Endothelial cell (in vitro differentiated cells): ENCODE data around the gene TMEM201. TPM values are rescaled to one million over a fixed set of nuclear protein-coding genes. Genes with fewer than 3 reads are reported as not detected.

Experiments
- DNase-seq: peaks from one replicate; pipeline ENCODE4 v3.0.0; 2021; ENCODE audit warnings: low spot score
- H3K27ac Mint-ChIP-seq: one replicate; pipeline ENCODE4 v1.8.0; 2021; ENCODE audit warnings: mixed read lengths, inconsistent platforms; ENCODE audit not compliant: unreplicated experiment
- H3K27me3 Mint-ChIP-seq: one replicate; pipeline ENCODE4 v1.8.0; 2021; ENCODE audit warnings: mild to moderate bottlenecking, moderate library complexity, mixed read lengths, inconsistent platforms; ENCODE audit not compliant: unreplicated experiment
- H3K36me3 Mint-ChIP-seq: one replicate; pipeline ENCODE4 v1.8.0; 2021; ENCODE audit warnings: mild to moderate bottlenecking, low read depth, mixed read lengths, inconsistent platforms; ENCODE audit not compliant: unreplicated experiment
- H3K4me1 Mint-ChIP-seq: one replicate; pipeline ENCODE4 v1.8.0; 2021; ENCODE audit warnings: mild to moderate bottlenecking, mixed read lengths, inconsistent platforms; ENCODE audit not compliant: unreplicated experiment
- H3K4me3 Mint-ChIP-seq: one replicate; pipeline ENCODE4 v1.8.0; 2021; ENCODE audit warnings: mild to moderate bottlenecking, mixed read lengths, inconsistent platforms; ENCODE audit not compliant: unreplicated experiment
- H3K9me3 Mint-ChIP-seq: one replicate; pipeline ENCODE4 v1.8.0; 2021; ENCODE audit warnings: mixed read lengths, inconsistent platforms; ENCODE audit not compliant: unreplicated experiment
- total RNA-seq: library from RNA; stranded (reverse); fragmentation: NEBNext Ultra II Directional; extraction: Animal tissue kit (Norgen Biotek cat#: 25700); gene quantifications from one replicate; pipeline ENCODE4 v1.2.1, GENCODE V29; 2021; ENCODE audit not compliant: unreplicated experiment
- TF ChIP-seq, protein P1 (sequence below): fragments of 200-600 bp; sonication (generic); IDR thresholded peaks from one replicate; pipeline ENCODE4 v1.5.0; 2021; ENCODE audit warnings: antibody characterized with exemption; ENCODE audit not compliant: unreplicated experiment

The TMEM201 gene
- total RNA-seq, 1 donor from 2014 or later, result 19.1 TPM

DNA sequence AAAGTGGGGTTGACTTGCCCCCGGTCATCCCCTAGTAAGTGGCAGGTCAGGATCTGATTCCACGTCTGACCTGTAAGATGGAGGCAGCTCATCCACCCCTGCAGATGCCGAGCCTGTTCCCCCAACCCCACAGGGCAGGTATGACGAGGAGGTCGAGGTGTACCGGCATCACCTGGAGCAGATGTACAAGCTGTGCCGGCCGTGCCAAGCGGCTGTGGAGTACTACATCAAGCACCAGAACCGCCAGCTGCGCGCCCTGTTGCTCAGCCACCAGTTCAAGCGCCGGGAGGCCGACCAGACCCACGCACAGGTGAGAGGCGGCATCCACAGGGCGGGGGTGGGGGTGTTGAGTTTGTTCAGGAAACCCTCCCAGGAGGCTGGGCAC lies 9.6 kb downstream of the TMEM201 start:
- Mint-ChIP-seq H3K27me3 (peaks cover 5% of the 10 kb centered on the region), H3K4me1 (peaks cover 4% of the 10 kb centered on the region), H3K4me3 (no peak overlapping the region), H3K27ac (no peak overlapping the region), H3K9me3 (no peaks in the 10 kb centered on the region), H3K36me3 (no peaks in the 10 kb centered on the region)
- no peak for DNase-seq
- TF ChIP-seq, protein P1, sequence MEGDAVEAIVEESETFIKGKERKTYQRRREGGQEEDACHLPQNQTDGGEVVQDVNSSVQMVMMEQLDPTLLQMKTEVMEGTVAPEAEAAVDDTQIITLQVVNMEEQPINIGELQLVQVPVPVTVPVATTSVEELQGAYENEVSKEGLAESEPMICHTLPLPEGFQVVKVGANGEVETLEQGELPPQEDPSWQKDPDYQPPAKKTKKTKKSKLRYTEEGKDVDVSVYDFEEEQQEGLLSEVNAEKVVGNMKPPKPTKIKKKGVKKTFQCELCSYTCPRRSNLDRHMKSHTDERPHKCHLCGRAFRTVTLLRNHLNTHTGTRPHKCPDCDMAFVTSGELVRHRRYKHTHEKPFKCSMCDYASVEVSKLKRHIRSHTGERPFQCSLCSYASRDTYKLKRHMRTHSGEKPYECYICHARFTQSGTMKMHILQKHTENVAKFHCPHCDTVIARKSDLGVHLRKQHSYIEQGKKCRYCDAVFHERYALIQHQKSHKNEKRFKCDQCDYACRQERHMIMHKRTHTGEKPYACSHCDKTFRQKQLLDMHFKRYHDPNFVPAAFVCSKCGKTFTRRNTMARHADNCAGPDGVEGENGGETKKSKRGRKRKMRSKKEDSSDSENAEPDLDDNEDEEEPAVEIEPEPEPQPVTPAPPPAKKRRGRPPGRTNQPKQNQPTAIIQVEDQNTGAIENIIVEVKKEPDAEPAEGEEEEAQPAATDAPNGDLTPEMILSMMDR, result no peak

DNA sequence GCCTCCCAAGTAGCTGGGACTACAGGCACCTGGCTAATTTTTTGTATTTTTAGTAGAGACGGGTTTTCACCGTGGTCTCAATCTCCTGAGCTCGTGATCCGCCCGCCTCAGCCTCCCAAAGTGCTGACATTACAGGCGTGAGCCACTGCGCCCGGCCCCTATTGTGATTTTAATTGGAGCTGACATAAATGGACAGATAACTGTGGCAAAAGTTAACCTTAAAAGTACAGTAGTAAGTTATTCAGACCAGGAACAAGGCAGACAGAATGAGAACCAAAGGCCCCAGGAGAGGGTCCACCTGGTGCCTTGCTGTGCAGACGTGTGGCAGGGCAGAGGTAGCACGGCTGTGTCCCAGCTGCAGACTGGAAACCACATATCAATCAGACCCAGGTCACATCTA lies 11.0 kb downstream of the TMEM201 start:
- Mint-ChIP-seq H3K4me1 (no peaks in the 10 kb centered on the region), H3K27me3 (peaks cover 5% of the 10 kb centered on the region), H3K27ac (no peak overlapping the region), H3K4me3 (no peak overlapping the region), H3K36me3 (peaks cover 3% of the 10 kb centered on the region), H3K9me3 (no peaks in the 10 kb centered on the region)
- TF ChIP-seq, protein P1, result no peak
- no peak for DNase-seq

GRCh38 chr1:9600861-9601834 lies 12.4 kb downstream of the TMEM201 start:
- Mint-ChIP-seq H3K4me1 (no peaks in the 10 kb centered on the region), H3K27ac (no peak overlapping the region), H3K4me3 (no peak overlapping the region), H3K9me3 (no peaks in the 10 kb centered on the region), H3K27me3 (peaks cover 5% of the 10 kb centered on the region), H3K36me3 (peaks cover 4% of the 10 kb centered on the region)
- TF ChIP-seq, protein P1, result no peak
- no peak for DNase-seq

DNA sequence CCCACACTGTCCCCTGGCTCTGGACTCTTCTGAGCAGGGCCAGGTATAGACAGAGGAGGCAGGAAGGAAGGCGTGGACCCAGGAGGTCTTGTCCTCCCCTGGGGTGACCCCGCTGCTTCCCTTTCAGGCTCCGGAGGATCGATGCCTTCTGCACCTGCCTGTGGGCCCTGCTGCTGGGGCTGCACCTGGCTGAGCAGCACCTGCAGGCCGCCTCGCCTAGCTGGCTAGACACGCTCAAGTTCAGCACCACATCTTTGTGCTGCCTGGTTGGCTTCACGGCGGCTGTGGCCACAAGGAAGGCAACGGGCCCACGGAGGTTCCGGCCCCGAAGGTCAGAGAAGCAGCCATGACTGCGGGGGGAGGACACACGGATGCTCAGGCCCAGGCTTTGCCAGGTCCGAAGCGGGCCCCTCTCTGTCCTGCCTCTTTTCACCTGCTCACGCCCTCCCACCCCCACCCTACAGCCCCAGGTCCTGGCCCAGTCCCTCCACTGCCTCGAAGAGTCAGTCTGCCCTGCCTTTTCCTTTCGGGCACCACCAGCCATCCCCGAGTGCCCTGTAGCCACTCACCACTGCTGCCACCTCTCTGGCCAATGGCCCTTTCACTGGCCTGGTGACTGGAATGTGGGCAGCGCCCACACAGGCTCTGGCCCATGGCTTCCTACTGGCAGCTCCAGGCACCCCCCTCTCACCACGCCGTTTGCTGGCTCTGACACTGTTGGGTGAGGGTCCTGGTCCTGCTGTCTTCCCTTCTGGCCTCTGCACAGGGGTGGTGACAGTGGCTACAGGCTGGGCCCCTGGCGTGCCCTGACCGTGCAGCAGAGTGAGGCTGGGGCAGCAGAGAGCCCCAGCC lies 13.5 kb downstream of the TMEM201 start:
- peaks cover 5% of the 10 kb centered on the region for H3K27me3 Mint-ChIP-seq
- no peak overlapping the region for H3K4me3 Mint-ChIP-seq
- no peak overlapping the region for H3K27ac Mint-ChIP-seq
- peaks cover 4% of the 10 kb centered on the region for H3K36me3 Mint-ChIP-seq
- TF ChIP-seq, protein P1, result no peak
- H3K9me3 Mint-ChIP-seq, result no peaks in the 10 kb centered on the region
- no peak for DNase-seq
- H3K4me1 Mint-ChIP-seq, result no peaks in the 10 kb centered on the region
